ENCODE results near the gene SSR4.

The SSR4 gene

GRCh38 chrX:153766098-153766817, 28.2 kb upstream of the SSR4 start:
- peak; percentile 73 for DNase-seq (ENCODE audit: low read depth, low spot score)
- TF ChIP-seq CTCF (IDR thresholded peaks at IDR 0.05; ENCODE audit: low read depth, low read length) = no peak
- in situ Hi-C loops (cut with HindIII; ENCODE audit: low sequenced_read_pairs) = no loop called here
- peak overlapping the region; percentile 36 for H3K4me3 ChIP-seq (ENCODE audit: low read depth, low read length)

DNA sequence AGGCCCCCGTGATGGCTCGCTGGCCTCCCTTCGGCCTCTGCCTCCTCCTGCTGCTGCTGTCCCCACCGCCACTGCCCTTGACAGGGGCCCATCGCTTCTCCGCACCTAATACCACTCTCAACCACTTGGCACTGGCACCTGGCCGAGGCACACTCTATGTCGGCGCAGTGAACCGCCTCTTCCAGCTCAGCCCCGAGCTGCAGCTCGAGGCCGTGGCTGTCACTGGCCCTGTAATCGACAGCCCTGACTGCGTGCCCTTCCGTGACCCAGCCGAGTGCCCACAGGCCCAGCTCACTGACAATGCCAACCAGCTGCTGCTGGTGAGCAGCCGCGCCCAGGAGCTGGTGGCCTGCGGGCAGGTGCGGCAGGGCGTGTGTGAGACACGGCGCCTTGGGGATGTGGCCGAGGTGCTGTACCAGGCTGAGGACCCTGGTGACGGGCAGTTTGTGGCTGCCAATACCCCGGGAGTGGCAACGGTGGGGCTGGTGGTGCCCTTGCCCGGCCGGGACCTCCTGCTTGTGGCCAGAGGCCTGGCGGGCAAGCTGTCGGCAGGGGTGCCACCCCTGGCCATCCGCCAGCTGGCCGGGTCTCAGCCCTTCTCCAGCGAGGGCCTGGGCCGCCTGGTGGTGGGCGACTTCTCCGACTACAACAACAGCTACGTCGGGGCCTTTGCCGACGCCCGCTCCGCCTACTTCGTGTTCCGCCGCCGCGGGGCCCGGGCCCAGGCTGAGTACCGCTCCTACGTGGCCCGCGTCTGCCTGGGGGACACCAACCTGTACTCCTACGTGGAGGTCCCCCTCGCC, 27.4 kb upstream of the SSR4 start:
- in situ Hi-C loops (cut with HindIII; ENCODE audit: low sequenced_read_pairs) = no loop called here
- no peak for TF ChIP-seq CTCF (IDR thresholded peaks at IDR 0.05; ENCODE audit: low read depth, low read length)
- no peak for DNase-seq (ENCODE audit: low read depth, low spot score)
- no peak overlapping the region for H3K4me3 ChIP-seq (ENCODE audit: low read depth, low read length)

- no peak for DNase-seq (ENCODE audit: low read depth, low spot score)
- TF ChIP-seq CTCF (IDR thresholded peaks at IDR 0.05; ENCODE audit: low read depth, low read length) = no peak
- no peak overlapping the region for H3K4me3 ChIP-seq (ENCODE audit: low read depth, low read length)
- in situ Hi-C loops (cut with HindIII; ENCODE audit: low sequenced_read_pairs) = no loop called here
Observed at GRCh38 chrX:153767674-153768055, 26.8 kb upstream of the SSR4 start.

GRCh38 chrX:153768311-153769157, 25.9 kb upstream of the SSR4 start:
- no peak for TF ChIP-seq CTCF (IDR thresholded peaks at IDR 0.05; ENCODE audit: low read depth, low read length)
- no peak overlapping the region for H3K4me3 ChIP-seq (ENCODE audit: low read depth, low read length)
- in situ Hi-C loops (cut with HindIII; ENCODE audit: low sequenced_read_pairs) = no loop called here
- no peak for DNase-seq (ENCODE audit: low read depth, low spot score)

DNA sequence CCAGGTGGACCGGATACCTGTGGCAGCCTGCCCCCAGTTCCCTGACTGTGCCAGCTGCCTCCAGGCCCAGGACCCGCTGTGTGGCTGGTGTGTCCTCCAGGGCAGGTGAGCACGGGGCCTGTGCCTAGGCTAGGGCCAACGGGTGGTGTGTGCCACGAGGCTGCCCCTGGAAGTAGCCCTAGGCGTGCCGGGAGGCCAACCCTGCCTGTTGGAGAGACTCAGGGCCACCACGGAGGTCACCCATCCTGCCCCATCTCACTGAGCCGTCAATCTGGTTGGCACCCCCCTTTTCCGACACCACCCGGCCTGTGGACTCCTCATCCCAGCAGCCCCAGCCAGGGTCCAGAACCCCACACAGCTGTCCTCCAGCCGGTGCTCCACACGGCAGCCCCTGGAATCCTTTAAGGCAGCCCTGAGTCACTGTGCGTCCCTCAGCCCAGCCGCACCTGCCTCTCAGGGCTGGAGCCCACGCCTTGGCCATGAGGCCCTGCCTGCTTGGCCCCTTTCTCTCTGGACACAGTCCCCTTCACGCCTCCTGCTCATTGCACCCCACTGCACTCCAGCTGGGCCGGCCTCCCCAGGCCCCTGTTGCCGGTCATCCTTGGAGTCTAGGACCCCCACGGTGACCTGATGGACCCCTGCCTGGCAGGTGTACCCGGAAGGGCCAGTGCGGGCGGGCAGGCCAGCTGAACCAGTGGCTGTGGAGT, 25.2 kb upstream of the SSR4 start:
- H3K4me3 ChIP-seq (ENCODE audit: low read depth, low read length) = no peak overlapping the region
- TF ChIP-seq CTCF (IDR thresholded peaks at IDR 0.05; ENCODE audit: low read depth, low read length) = no peak
- in situ Hi-C loops (cut with HindIII; ENCODE audit: low sequenced_read_pairs) = no loop called here
- no peak for DNase-seq (ENCODE audit: low read depth, low spot score)
